ENCODE measurements around the gene MLH3. TPM values are rescaled to one million over a fixed set of nuclear protein-coding genes. Genes with fewer than 3 reads are reported as not detected.
A peak's percentile ranks its signal among the peaks of the same experiment; 100 is the strongest.

Gene MLH3
- total RNA-seq, 1 donor from 2014 or later = 27.2 TPM

DNA sequence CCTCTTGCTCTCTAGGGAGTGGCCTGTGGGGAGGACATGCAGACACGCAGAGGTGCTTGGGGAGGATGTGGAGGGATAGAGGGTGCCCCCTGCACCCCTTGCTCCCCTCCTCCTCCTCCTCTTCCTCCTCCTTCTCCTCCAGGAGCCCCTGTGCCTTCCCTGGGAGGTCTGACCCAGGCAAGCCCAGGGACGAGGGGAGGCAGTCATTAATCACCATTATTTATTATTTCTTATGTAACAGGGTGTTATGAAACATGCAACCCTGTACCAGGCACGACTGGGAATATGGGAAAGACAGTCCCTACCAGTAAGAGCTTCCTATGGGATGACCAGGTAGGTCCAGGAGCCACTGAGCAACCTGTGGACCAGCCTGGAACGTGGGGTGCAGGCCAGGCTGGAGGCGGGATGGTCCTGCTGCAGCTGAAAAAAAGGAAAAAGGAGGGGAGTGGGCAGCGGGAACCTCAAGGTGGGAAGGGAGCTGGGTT, 73.3 kb downstream of the MLH3 start:
- DNase-seq = no peak
- H3K4me3 ChIP-seq = no peak overlapping the region
- H3K4me1 ChIP-seq = peaks cover 20% of the 10 kb centered on the region
- no peak overlapping the region for H3K27ac ChIP-seq
- no peak for ATAC-seq
- no peak for TF ChIP-seq CTCF (IDR thresholded peaks at IDR 0.05)
- intact Hi-C loops (cut with DNase I) = no loop called here
- H3K27me3 ChIP-seq (ENCODE audit: low read depth) = no peaks in the 10 kb centered on the region
- no peaks in the 10 kb centered on the region for H3K9me3 ChIP-seq
- H3K36me3 ChIP-seq = no peaks in the 10 kb centered on the region

GRCh38 chr14:74977164-74977900, 73.9 kb downstream of the MLH3 start:
- TF ChIP-seq CTCF (IDR thresholded peaks at IDR 0.05) = no peak
- H3K4me3 ChIP-seq = no peak overlapping the region
- H3K36me3 ChIP-seq = no peaks in the 10 kb centered on the region
- H3K27ac ChIP-seq = no peak overlapping the region
- no peaks in the 10 kb centered on the region for H3K27me3 ChIP-seq (ENCODE audit: low read depth)
- intact Hi-C loops (cut with DNase I) = no loop called here
- ATAC-seq (no peak), DNase-seq (no peak)
- peaks cover 20% of the 10 kb centered on the region for H3K4me1 ChIP-seq
- no peaks in the 10 kb centered on the region for H3K9me3 ChIP-seq

DNA sequence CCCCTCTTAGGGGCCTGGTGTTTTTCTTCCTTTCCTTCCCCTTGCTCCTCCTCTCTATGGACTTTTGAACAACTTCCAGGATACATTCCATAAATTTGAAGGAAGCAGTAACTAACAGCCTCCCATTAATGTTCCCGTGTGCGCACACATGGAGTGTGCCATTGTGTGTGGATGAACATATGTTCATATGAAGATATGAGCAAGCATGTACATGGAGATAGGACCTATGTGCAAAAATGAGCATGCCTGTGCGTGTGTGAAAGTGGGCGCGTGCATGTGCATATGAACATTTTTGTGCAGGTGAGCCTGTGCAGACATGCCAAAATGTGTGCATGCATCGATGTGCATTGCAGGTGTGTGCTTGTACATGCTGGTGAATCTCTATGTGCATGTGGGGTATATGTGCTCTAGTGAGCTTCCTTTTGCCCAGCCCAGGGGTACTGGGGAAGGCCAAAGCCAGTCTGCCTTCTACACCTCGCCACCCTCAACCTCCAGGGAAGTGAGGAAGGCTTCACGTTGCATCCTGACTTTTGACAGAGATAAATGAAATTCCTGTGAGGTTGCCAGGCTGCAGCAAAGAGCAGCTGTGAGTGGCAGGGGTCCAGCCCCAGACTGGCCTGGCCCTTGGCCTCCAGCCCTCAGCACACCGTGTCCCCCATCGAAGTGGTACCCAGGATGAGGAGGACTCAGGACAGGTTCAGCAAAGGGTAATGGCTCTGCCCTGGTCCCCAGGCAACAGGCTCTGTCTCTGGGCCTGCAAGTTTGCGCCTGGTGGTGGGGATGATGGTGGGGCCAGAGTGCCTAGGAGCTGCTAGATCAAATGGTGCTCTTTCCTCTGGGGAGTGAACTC, 74.8 kb downstream of the MLH3 start:
- Histone ChIP-seq H3K36me3 (no peaks in the 10 kb centered on the region), H3K27ac (no peak overlapping the region), H3K4me1 (peaks cover 20% of the 10 kb centered on the region), H3K27me3 (ENCODE audit: low read depth) (no peaks in the 10 kb centered on the region), H3K9me3 (no peaks in the 10 kb centered on the region), H3K4me3 (no peak overlapping the region)
- DNase-seq = no peak
- no peak for ATAC-seq
- TF ChIP-seq CTCF (IDR thresholded peaks at IDR 0.05) = no peak
- intact Hi-C loops (cut with DNase I) = no loop called here

DNA sequence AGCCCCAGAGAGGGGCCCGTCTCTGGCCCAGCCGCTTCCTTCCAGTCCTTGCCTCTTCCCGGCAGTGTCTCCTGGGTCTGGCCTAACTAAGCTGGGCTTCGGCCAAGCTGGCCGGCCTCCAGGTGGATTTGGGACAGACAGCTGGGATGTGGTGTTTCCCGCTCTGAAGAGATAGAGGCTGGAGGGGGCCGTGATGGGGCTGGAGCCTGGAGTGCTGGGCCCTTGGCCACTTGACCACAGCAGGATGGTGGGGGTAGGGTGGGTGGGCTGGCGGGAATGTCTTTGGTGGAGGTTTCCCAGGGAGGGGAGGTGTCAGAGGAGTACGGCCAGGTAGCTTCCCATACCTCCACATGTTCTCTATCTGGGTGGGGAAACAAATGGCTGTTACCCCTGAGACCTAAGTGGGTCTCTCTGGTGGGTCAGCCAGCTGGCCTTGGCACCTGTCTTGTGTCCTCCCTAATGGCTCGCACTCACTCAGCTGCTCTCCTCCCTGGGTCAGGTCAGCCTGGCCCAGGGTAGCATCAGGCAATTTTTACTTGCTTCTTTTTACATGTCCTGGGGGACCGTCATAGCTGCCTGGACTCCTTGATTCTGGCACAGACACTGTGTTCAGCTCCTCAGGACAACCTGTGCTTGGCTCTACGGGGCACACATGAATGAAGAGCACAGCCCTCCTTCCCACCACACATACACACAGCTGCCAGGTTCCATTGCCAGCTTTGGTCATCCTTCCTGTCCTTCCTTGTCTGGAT, 76.0 kb downstream of the MLH3 start:
- peaks cover 20% of the 10 kb centered on the region for H3K4me1 ChIP-seq
- no peaks in the 10 kb centered on the region for H3K36me3 ChIP-seq
- H3K27me3 ChIP-seq (ENCODE audit: low read depth) = no peaks in the 10 kb centered on the region
- H3K27ac ChIP-seq = no peak overlapping the region
- intact Hi-C loops (cut with DNase I) = no loop called here
- H3K4me3 ChIP-seq = no peak overlapping the region
- ATAC-seq = peak; percentile 33 to 37
- no peaks in the 10 kb centered on the region for H3K9me3 ChIP-seq
- no peak for DNase-seq
- no peak for TF ChIP-seq CTCF (IDR thresholded peaks at IDR 0.05)

DNA sequence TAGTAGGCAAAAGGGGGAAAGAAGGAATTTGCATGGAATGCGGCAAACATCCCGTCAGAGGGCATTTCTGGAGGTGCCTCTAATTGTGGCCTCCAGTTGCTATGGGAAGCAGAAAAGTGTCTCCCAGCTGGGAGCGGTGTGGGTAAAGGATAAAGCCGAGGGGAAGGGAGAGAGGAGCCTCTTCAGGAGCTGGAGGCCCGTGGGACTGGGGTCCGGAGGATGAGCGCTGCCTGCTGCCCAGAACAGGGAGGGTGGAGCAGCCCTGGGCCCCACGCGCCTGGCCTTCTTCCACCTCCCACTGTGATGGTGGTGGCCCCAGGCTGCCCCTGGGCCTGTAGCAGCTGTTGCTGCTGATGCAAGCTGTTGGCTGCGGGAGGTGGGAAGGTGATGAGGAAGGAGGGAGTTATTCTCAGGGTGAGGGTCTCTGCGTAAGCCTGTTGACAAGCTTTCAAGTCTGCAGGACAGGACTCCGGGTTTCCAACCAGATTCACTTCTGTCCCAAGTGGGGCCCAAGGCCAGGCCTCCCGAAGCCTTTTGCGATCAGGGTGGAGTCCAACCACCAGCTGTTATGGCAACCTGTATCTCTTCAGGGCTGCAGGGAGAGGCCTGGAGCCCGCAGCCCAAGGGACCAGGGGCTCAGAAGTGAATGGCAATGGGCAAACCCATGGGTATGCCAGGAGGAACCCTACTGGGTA, 76.8 kb downstream of the MLH3 start:
- ATAC-seq (peak; percentile 9 to 19), DNase-seq (no peak)
- Histone ChIP-seq H3K9me3 (no peaks in the 10 kb centered on the region), H3K27ac (no peak overlapping the region), H3K4me3 (no peak overlapping the region), H3K27me3 (ENCODE audit: low read depth) (no peaks in the 10 kb centered on the region), H3K4me1 (peaks cover 16% of the 10 kb centered on the region), H3K36me3 (no peaks in the 10 kb centered on the region)
- TF ChIP-seq CTCF (IDR thresholded peaks at IDR 0.05) = no peak
- intact Hi-C loops (cut with DNase I) = no loop called here
